GM20431 (cell line): ENCODE data around the gene VAMP2.

Source experiments
- in situ Hi-C: fragments of 300-500 bp; cut with MseI, MboI; formaldehyde crosslinking; loops from one replicate; pipeline ENCODE4 v1.15.0; 2020; ENCODE audit warnings: low sequenced_read_pairs; ENCODE audit not compliant: unreplicated experiment

The VAMP2 gene

DNA sequence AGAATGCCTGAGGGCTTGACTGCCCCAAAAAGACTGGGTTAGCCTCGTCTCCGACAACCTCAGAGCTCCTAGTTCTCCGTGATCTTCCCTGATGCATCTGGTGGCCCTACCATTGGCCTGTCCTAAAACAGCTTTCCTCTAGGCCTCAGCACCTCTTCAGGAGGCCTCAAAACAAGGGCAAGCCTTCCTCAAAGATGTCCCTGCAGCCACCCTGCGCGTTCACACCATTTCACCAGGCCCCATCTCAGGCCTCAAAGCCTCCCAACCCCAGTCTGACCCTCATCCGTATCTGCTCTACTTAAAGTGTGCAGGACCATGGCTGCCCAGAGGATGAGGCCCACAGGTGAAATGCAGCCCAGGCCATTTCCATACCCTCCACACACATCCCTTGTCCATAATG lies 51.8 kb downstream of the VAMP2 start:
- in situ Hi-C loops: no loop called here

GRCh38 chr17:8110456-8110804 lies 52.3 kb downstream of the VAMP2 start:
- in situ Hi-C loops: no loop called here

DNA sequence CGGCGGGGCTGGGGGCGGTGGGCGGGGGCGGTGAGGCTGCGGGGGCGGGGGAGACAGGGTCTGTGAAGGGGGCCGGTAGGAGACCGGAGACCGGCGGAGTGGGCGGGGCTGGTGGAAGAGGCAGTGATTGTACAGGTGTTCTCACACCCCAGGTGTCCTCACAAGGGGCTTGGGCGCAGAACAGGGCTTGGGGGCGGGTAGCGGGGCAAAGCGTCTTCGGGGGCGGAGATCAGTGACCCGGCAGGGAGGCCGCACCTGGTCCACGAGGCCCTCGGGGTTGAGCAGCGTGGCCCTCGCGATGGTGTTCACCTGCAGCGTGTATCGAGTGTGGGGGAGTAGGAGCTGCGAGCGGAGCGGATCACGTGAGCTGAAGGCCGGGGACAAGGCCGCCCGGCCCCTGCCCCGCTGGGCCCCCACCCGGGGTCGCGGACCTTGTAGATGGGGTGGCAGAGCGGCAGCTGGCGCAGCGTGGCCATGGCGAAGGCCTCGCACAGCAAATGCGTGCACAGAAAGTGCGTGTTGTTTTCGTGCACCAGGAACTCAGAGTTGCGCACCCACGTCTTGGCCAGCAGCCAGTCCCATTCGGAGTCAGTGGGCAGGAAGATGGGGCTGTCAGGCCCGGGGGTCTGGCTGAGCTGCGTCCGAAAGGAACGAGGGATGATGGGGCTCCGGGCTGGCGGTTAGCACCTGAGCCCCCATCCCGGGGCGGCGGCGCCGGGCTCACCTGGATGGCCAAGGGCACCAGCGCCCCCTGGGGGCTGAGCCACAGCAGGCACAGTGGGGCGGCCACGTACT lies 52.9 kb downstream of the VAMP2 start:
- in situ Hi-C loops: no loop called here
